Measurements from ENCODE around the gene BANF2.

Gene BANF2

GRCh38 chr20:17664025-17664633 lies 35.6 kb upstream of the BANF2 start:
- no peak for DNase-seq

GRCh38 chr20:17665756-17666155 lies 34.0 kb upstream of the BANF2 start:
- no peak for DNase-seq

GRCh38 chr20:17666481-17666880 lies 33.3 kb upstream of the BANF2 start:
- no peak for DNase-seq

GRCh38 chr20:17667445-17667844 lies 32.3 kb upstream of the BANF2 start:
- no peak for DNase-seq

GRCh38 chr20:17668432-17668831 lies 31.3 kb upstream of the BANF2 start:
- DNase-seq = no peak

- no peak for DNase-seq
Measured at GRCh38 chr20:17669306-17669931, 30.3 kb upstream of the BANF2 start.

GRCh38 chr20:17671011-17671410 lies 28.8 kb upstream of the BANF2 start:
- no peak for DNase-seq

- DNase-seq = no peak
Measured at GRCh38 chr20:17671565-17671964, 28.2 kb upstream of the BANF2 start.

GRCh38 chr20:17673084-17673483 lies 26.7 kb upstream of the BANF2 start:
- DNase-seq = no peak

- DNase-seq = no peak
Measured at GRCh38 chr20:17674722-17675518, 24.8 kb upstream of the BANF2 start.

GRCh38 chr20:17675519-17676377 lies 24.0 kb upstream of the BANF2 start:
- no peak for DNase-seq

GRCh38 chr20:17676378-17676759 lies 23.4 kb upstream of the BANF2 start:
- no peak for DNase-seq

GRCh38 chr20:17676942-17677341 lies 22.8 kb upstream of the BANF2 start:
- no peak for DNase-seq

GRCh38 chr20:17678295-17678694 lies 21.5 kb upstream of the BANF2 start:
- DNase-seq = no peak

GRCh38 chr20:17678886-17679285 lies 20.9 kb upstream of the BANF2 start:
- DNase-seq = no peak

- no peak for DNase-seq
Measured at GRCh38 chr20:17679941-17680835, 19.6 kb upstream of the BANF2 start.

- peak; percentile 67 to 83 for DNase-seq
Measured at GRCh38 chr20:17680836-17681725, 18.7 kb upstream of the BANF2 start.

GRCh38 chr20:17681726-17682102 lies 18.1 kb upstream of the BANF2 start:
- DNase-seq = no peak

GRCh38 chr20:17682103-17682888 lies 17.5 kb upstream of the BANF2 start, which contains the start of gene RRBP1:
Gene RRBP1, minus strand, starts transcription at chr20:17682242. Its CDS starts 21,735 bp downstream, at chr20:17660507.
- peak; percentile 94 for DNase-seq

GRCh38 chr20:17682889-17683198 lies 16.9 kb upstream of the BANF2 start:
- DNase-seq = no peak
